HepG2 (cell line): Measurements from ENCODE around the gene GON4L. TPM values are rescaled to one million over a fixed set of nuclear protein-coding genes. Genes with fewer than 3 reads are reported as not detected.

Experiments used
- ATAC-seq: fragments of 200-7000 bp; cut with Tn5 transposase; 3 replicates; pipeline ENCODE4 v1.9.1; 2020; ENCODE audit warnings: mild to moderate bottlenecking, moderate library complexity
- Bru-seq: library from RNA; stranded (reverse); fragments of 400-500 nt; gene quantifications from one replicate; lab custom pipeline; 2021; lab: Mats Ljungman, UMichigan
- BruChase-seq, 2 experiments: library from RNA; stranded (reverse); fragments of 400-500 nt; gene quantifications; one replicate each; lab custom pipeline; 2021; lab: Mats Ljungman, UMichigan
- BruUV-seq: library from RNA; stranded (reverse); fragments of 400-500 nt; replicated peaks from 2 replicates; lab custom pipeline; 2021; lab: Mats Ljungman, UMichigan
- CTCF ChIA-PET: fragments of 300-600 bp; formaldehyde crosslinking; extraction: SDS; loops from one replicate; lab custom pipeline; 2021; ENCODE audit warnings: low total read pairs, inconsistent platforms, low intra/inter-chr PET ratio; lab: Yijun Ruan, JAX
- POLR2A ChIA-PET: fragments of 350-600 bp; sonication (Branson Sonifier 250); formaldehyde crosslinking; loops from one replicate; lab custom pipeline; 2020; ENCODE audit warnings: antibody characterized with exemption, inconsistent platforms; lab: Yijun Ruan, JAX
- DNase-seq: peaks from one replicate; pipeline ENCODE4 v3.0.0-alpha.2; 2015; ENCODE audit warnings: low spot score
- FAIRE-seq: peaks from 3 replicates; lab custom pipeline; 2011; peaks lifted over from hg19 to GRCh38; lab: Jason Lieb, UNC
- H2AFZ ChIP-seq: one replicate; pipeline ENCODE4 v1.6.1; 2011; ENCODE audit warnings: low read length, inconsistent platforms
- H3K27ac ChIP-seq: fragments of 300-600 bp; 3 replicates; pipeline ENCODE4 v1.8.0; 2011; ENCODE audit warnings: mixed run types, mild to moderate bottlenecking, mixed read lengths, low read length, inconsistent platforms; ENCODE audit not compliant: insufficient read depth; ENCODE audit errors: extremely low read length
- H3K27me3 ChIP-seq, 2 experiments: fragments of 200-600 bp in 1 of 2; 2 replicates in 1 of 2; 3 replicates in 1 of 2; pipeline versions ENCODE4 v1.6.0 to v1.8.0; 2011; ENCODE audit warnings: low read length in 2 of 2, mild to moderate bottlenecking in 2 of 2, moderate library complexity in 2 of 2, inconsistent platforms in 1 of 2; ENCODE audit not compliant: insufficient read depth in 2 of 2, control insufficient read depth in 1 of 2
- H3K36me3 ChIP-seq, 2 experiments: fragments of 200-600 bp in 1 of 2; replicated peaks in 1 of 2; 2 replicates in 1 of 2; 3 replicates in 1 of 2; pipeline versions ENCODE4 v1.5.1 to v1.8.0; 2011; ENCODE audit warnings: low read length in 2 of 2, inconsistent platforms in 1 of 2; ENCODE audit not compliant: insufficient read depth in 2 of 2, control insufficient read depth in 1 of 2
- H3K4me1 ChIP-seq: 2 replicates; pipeline ENCODE4 v1.5.1; 2012; ENCODE audit warnings: low read length, inconsistent platforms; ENCODE audit not compliant: insufficient read depth
- H3K4me2 ChIP-seq: 2 replicates; pipeline ENCODE4 v1.6.0; 2011; ENCODE audit warnings: low read depth, low read length, inconsistent platforms
- H3K4me3 ChIP-seq, 3 experiments: fragments of 200-600 bp in 1 of 3; sonication (generic), shearing (Covaris generic) in 1 of 3; replicated peaks in 1 of 3; 2 replicates each; pipeline ENCODE4 v1.5.1; 2011 to 2016; ENCODE audit warnings: low read length in 3 of 3, inconsistent platforms in 2 of 3, low read depth in 2 of 3, mild to moderate bottlenecking in 2 of 3, control low read depth in 1 of 3, mixed read lengths in 1 of 3; ENCODE audit not compliant: insufficient read depth in 1 of 3
- H3K79me2 ChIP-seq: one replicate; pipeline ENCODE4 v1.6.1; 2011; ENCODE audit warnings: low read length, inconsistent platforms; ENCODE audit not compliant: insufficient read depth
- H3K9ac ChIP-seq: 2 replicates; pipeline ENCODE4 v1.6.0; 2011; ENCODE audit warnings: mild to moderate bottlenecking, low read depth, low read length, inconsistent platforms; ENCODE audit not compliant: insufficient read depth
- H3K9me3 ChIP-seq: 2 replicates; pipeline ENCODE4 v1.5.1; 2012; ENCODE audit warnings: mild to moderate bottlenecking, low read length
- H4K20me1 ChIP-seq: 2 replicates; pipeline ENCODE4 v1.6.0; 2011; ENCODE audit warnings: inconsistent platforms, mild to moderate bottlenecking, low read length, moderate library complexity; ENCODE audit not compliant: insufficient read depth
- ETV5 ChIP-seq: IDR thresholded peaks from 2 replicates; pipeline ENCODE4 v1.6.1; 2018; ENCODE audit warnings: missing biosample characterization, missing genetic modification reagents, inconsistent platforms, borderline replicate concordance
- FOXJ3 ChIP-seq: sonication (generic); formaldehyde crosslinking; IDR thresholded peaks from 2 replicates; pipeline ENCODE4 v1.4.0; 2020; ENCODE audit warnings: missing genetic modification reagents, mild to moderate bottlenecking, borderline replicate concordance
- ZFP82 ChIP-seq: sonication (generic); formaldehyde crosslinking; IDR thresholded peaks from 2 replicates; pipeline ENCODE4 v1.5.1; 2020; ENCODE audit warnings: mild to moderate bottlenecking, missing genetic modification reagents, borderline replicate concordance
- ZKSCAN1 ChIP-seq: fragments of 150-350 bp; IDR thresholded peaks from 2 replicates; pipeline ENCODE4 v1.6.1; 2014; ENCODE audit warnings: low read length
- ZNF10 ChIP-seq: sonication (generic); formaldehyde crosslinking; IDR thresholded peaks from 2 replicates; pipeline ENCODE4 v1.4.0; 2020; ENCODE audit warnings: mild to moderate bottlenecking, low read depth, missing genetic modification reagents, borderline replicate concordance
- ZNF205 ChIP-seq: IDR thresholded peaks from 2 replicates; pipeline ENCODE4 v1.6.1; 2018; ENCODE audit warnings: missing biosample characterization, missing genetic modification reagents
- WGBS: methylation state at CpG from one replicate; pipeline ENCODE4 v1.1.6; 2017; ENCODE audit warnings: low lambda C conversion rate; 5-methylcytosine and 5-hydroxymethylcytosine counted together
- in situ Hi-C: cut with HindIII; loops from 2 replicates; pipeline ENCODE4 v1.10.0; 2017; ENCODE audit warnings: low pct_unique_long_range_greater_than_20kb; ENCODE audit not compliant: extremely low pct_ligation_motif_present
- intact Hi-C: fragments of 100-400 bp; cut with micrococcal nuclease; formaldehyde crosslinking; loops from one replicate; pipeline ENCODE4 v1.10.0; 2022; ENCODE audit not compliant: unreplicated experiment
- long read RNA-seq, 2 experiments: library from RNA in 1 of 2; library from polyadenylated mRNA in 1 of 2; stranded (forward) in 1 of 2; unstranded in 1 of 2; transcript quantifications; one replicate each; pipeline ENCODE4 v2.0.0, GENCODE V29; 2019 to 2022
- polyA minus RNA-seq, 3 experiments: library from RNA; depleted of rRNA, polyadenylated mRNA; stranded (reverse); fragments of >200 nt; gene quantifications; 2 replicates each; pipeline ENCODE4 v1.2.3, GENCODE V29; 2011; ENCODE audit warnings: low replicate concordance in 1 of 3
- polyA plus RNA-seq, 8 experiments: library from polyadenylated mRNA; depleted of rRNA in 3 of 8; stranded (reverse) in 7 of 8; unstranded in 1 of 8; fragments of >200 nt; fragmentation: Illumina TruSeq in 4 of 8; extraction: Trizol in 4 of 8; gene quantifications; 2 replicates each; pipeline versions ENCODE4 v1.2.1 to v1.2.3, GENCODE V29; 2011 to 2016; ENCODE audit warnings: low read depth in 4 of 8, missing spikeins in 1 of 8, mixed read lengths in 1 of 8; ENCODE audit not compliant: insufficient read depth in 1 of 8
- total RNA-seq, 5 experiments: library from RNA; depleted of rRNA; stranded (reverse); fragments of >200 nt; fragmentation: Illumina TruSeq; extraction: Trizol; gene quantifications; 2 replicates each; pipeline ENCODE4 v1.2.3, GENCODE V29; 2016; ENCODE audit warnings: low read depth in 1 of 5
- TF ChIP-seq, protein P1 (sequence below): sonication (generic); formaldehyde crosslinking; conservative IDR thresholded peaks from 2 replicates; pipeline ENCODE4 v1.8.0; 2022; ENCODE audit warnings: mild to moderate bottlenecking, moderate library complexity, missing genetic modification reagents

The GON4L gene, protein sequence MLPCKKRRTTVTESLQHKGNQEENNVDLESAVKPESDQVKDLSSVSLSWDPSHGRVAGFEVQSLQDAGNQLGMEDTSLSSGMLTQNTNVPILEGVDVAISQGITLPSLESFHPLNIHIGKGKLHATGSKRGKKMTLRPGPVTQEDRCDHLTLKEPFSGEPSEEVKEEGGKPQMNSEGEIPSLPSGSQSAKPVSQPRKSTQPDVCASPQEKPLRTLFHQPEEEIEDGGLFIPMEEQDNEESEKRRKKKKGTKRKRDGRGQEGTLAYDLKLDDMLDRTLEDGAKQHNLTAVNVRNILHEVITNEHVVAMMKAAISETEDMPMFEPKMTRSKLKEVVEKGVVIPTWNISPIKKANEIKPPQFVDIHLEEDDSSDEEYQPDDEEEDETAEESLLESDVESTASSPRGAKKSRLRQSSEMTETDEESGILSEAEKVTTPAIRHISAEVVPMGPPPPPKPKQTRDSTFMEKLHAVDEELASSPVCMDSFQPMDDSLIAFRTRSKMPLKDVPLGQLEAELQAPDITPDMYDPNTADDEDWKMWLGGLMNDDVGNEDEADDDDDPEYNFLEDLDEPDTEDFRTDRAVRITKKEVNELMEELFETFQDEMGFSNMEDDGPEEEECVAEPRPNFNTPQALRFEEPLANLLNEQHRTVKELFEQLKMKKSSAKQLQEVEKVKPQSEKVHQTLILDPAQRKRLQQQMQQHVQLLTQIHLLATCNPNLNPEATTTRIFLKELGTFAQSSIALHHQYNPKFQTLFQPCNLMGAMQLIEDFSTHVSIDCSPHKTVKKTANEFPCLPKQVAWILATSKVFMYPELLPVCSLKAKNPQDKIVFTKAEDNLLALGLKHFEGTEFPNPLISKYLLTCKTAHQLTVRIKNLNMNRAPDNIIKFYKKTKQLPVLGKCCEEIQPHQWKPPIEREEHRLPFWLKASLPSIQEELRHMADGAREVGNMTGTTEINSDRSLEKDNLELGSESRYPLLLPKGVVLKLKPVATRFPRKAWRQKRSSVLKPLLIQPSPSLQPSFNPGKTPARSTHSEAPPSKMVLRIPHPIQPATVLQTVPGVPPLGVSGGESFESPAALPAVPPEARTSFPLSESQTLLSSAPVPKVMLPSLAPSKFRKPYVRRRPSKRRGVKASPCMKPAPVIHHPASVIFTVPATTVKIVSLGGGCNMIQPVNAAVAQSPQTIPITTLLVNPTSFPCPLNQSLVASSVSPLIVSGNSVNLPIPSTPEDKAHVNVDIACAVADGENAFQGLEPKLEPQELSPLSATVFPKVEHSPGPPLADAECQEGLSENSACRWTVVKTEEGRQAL (N-terminal part only)
- total RNA-seq (2016; rRNA removed; fragmentation: Illumina TruSeq; extraction: Trizol) (15.5 and 19.6 TPM in 2 replicates), polyA plus RNA-seq (2011; rRNA removed) (14.6 and 15.0 TPM in 2 replicates), polyA minus RNA-seq (2011; rRNA and poly(A)+ RNA removed; ENCODE audit: low replicate concordance) (35.6 and 65.0 TPM in 2 replicates), Bru-seq, nascent RNA (percentile 61 among the genes with signal in this experiment), BruChase-seq, experiment 1, labeled RNA remaining after a 6-hour chase (percentile 70 among the genes with signal in this experiment), BruChase-seq, experiment 2, labeled RNA remaining after a 2-hour chase (percentile 69 among the genes with signal in this experiment)
- 60.3 and 77.6 TPM in 2 replicates for total RNA-seq (2016; cell fraction: cytosol; rRNA removed; fragmentation: Illumina TruSeq; extraction: Trizol; ENCODE audit: low read depth)
- 13.2 and 20.6 TPM in 2 replicates for total RNA-seq (2016; cell fraction: insoluble cytoplasmic fraction; rRNA removed; fragmentation: Illumina TruSeq; extraction: Trizol)
- 21.7 and 23.0 TPM in 2 replicates for total RNA-seq (2016; cell fraction: membrane; rRNA removed; fragmentation: Illumina TruSeq; extraction: Trizol)
- total RNA-seq (2016; cell fraction: nucleus; rRNA removed; fragmentation: Illumina TruSeq; extraction: Trizol), result 39.3 and 40.1 TPM in 2 replicates
- polyA plus RNA-seq (2011; cell fraction: cytosol; rRNA removed), result 6.9 and 10.0 TPM in 2 replicates
- 30.4 and 31.3 TPM in 2 replicates for polyA plus RNA-seq (2011; cell fraction: nucleus; rRNA removed)
- polyA plus RNA-seq (2012), result 13.5 and 13.8 TPM in 2 replicates
- 2.0 and 2.4 TPM in 2 replicates for polyA plus RNA-seq (2016; cell fraction: cytosol; fragmentation: Illumina TruSeq; extraction: Trizol; ENCODE audit: low read depth)
- polyA plus RNA-seq (2016; cell fraction: insoluble cytoplasmic fraction; fragmentation: Illumina TruSeq; extraction: Trizol; ENCODE audit: low read depth), result 5.8 and 9.2 TPM in 2 replicates
- polyA plus RNA-seq (2016; cell fraction: membrane; fragmentation: Illumina TruSeq; extraction: Trizol; ENCODE audit: low read depth), result 2.8 and 3.0 TPM in 2 replicates
- polyA plus RNA-seq (2016; cell fraction: nucleus; fragmentation: Illumina TruSeq; extraction: Trizol; ENCODE audit: insufficient read depth, low read depth), result 44.7 and 49.8 TPM in 2 replicates
- polyA minus RNA-seq (2011; cell fraction: cytosol; rRNA and poly(A)+ RNA removed), result 9.4 and 10.1 TPM in 2 replicates
- 48.7 and 51.0 TPM in 2 replicates for polyA minus RNA-seq (2011; cell fraction: nucleus; rRNA and poly(A)+ RNA removed)
- long read RNA-seq, experiment 1, partial matches to known transcripts, result 12 of 12 reads
- long read RNA-seq, experiment 1, other reads (novel, unspliced or antisense), result 0 of 12 reads
- long read RNA-seq, experiment 2, partial matches to known transcripts, result 4 of 9 reads
- long read RNA-seq, experiment 2, other reads (novel, unspliced or antisense), result 4 of 9 reads

DNA sequence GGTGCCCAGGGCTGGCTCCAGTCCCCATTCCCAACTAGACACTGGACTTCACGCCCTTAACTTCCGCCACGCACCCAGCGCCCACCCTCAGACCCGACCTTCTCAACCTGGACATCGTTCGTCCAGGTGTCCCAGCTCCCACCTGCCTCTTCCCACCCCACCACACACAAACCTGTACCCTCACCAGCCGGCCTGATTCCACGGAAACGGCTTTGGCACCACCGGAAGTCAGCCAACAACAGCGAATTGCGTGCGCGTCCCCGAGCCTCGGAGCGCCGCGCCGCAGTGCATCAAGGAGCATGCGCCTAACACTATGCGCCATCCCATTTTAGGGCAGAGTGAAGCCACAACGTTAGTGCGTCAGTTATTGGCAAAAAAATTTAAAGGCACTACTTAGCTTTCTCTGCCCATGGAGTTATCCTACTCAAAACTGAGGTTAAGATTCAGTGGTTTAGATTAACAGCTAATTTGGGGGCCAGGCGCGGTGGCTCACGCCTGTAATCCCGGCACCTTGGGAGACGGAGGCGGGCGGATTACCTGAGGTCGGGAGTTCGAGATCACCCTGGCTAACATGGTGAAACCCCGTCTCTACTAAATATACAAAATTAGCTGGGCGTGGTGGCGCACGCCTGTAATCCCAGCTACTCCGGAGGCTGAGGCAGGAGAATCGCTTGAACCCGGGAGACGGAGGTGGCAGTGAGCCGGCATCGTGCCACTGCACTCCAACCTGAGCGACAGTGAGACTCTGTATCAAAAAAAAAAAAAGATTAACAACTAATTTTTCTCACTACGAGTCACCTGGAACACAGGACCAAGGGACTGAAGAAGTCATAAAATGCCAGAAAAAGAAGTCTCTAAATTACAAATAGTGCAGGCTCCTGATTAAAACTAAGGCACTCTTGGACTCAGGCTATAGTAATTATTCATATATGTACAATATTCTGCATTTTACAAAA, at the start of gene GON4L:
GON4L (minus strand) TSS at position 240 of the 956 bp plus-strand sequence. CDS start 3,434 bp downstream, outside the sequence.
- 2% methylated on average over 33 of the region's 46 CpGs for WGBS
- POLR2A ChIA-PET, result interaction anchor here (0.6 to 1.5 kb wide), 8 partner anchors 24 to 584 kb away, joined by 3 to 6 read pairs (median 4); partner anchors contain the start of gene CLK2
- BruUV-seq, result no TSS peak
- H4K20me1 ChIP-seq, result no peaks in the 10 kb centered on the region
- DNase-seq (peak; percentile 85), ATAC-seq (peak; percentile 89), FAIRE-seq (peak; percentile 98)
- no peaks in the 10 kb centered on the region for H3K27me3 ChIP-seq
- intact Hi-C loops (no loop called here), in situ Hi-C loops (no loop called here)
- H3K27ac ChIP-seq, result peak within 1 kb of the TSS; percentile 61
- peaks cover 6 to 14% of the 10 kb centered on the region in 2 experiments; a peak in 4 of 5 replicates for H3K36me3 ChIP-seq
- H3K4me2 ChIP-seq, result peak within 1 kb of the TSS; percentile 82
- H3K79me2 ChIP-seq, result peaks cover 16% of the 10 kb centered on the region
- CTCF ChIA-PET, result no interaction called here
- H3K4me3 ChIP-seq, result peak within 1 kb of the TSS; percentile 78 to 90 (median 82)
- H3K9ac ChIP-seq, result peak within 1 kb of the TSS; percentile 92
- peaks cover 23% of the 10 kb centered on the region for H3K4me1 ChIP-seq
- peak within 1 kb of the TSS; percentile 59 for H2AFZ ChIP-seq
- no peaks in the 10 kb centered on the region for H3K9me3 ChIP-seq
- TF ChIP-seq ZFP82 (0 out of 2 replicates have a peak, but pooled peaks have one; percentile 47), ZKSCAN1 (no peak), FOXJ3 (CRISPR knock-in tag) (no peak), ZNF10 (no peak), ETV5 (peak; percentile 91), ZNF205 (CRISPR knock-in tag) (peak; percentile 85)
- TF ChIP-seq, protein P1, sequence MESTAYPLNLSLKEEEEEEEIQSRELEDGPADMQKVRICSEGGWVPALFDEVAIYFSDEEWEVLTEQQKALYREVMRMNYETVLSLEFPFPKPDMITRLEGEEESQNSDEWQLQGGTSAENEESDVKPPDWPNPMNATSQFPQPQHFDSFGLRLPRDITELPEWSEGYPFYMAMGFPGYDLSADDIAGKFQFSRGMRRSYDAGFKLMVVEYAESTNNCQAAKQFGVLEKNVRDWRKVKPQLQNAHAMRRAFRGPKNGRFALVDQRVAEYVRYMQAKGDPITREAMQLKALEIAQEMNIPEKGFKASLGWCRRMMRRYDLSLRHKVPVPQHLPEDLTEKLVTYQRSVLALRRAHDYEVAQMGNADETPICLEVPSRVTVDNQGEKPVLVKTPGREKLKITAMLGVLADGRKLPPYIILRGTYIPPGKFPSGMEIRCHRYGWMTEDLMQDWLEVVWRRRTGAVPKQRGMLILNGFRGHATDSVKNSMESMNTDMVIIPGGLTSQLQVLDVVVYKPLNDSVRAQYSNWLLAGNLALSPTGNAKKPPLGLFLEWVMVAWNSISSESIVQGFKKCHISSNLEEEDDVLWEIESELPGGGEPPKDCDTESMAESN (CRISPR knock-in tag), result 0 out of 2 replicates have a peak, but pooled peaks have one; percentile 49
